AG04449 (cell line): ENCODE data around the gene IFT74.

Experiments used
- CTCF ChIA-PET: fragments of 350-600 bp; formaldehyde crosslinking; extraction: SDS; loops from one replicate; lab custom pipeline; 2021; ENCODE audit warnings: antibody characterized with exemption; lab: Yijun Ruan, JAX
- POLR2A ChIA-PET: fragments of 400-600, 350-600 bp; formaldehyde crosslinking; extraction: SDS; loops from one replicate; lab custom pipeline; 2020; ENCODE audit warnings: antibody characterized with exemption, inconsistent platforms; lab: Yijun Ruan, JAX
- DNase-seq: peaks from one replicate; pipeline ENCODE4 v3.0.0-alpha.2; 2010; ENCODE audit warnings: low read depth, low spot score
- H3K4me3 ChIP-seq: 2 replicates; pipeline ENCODE4 v1.5.1; 2011; ENCODE audit warnings: low read depth, mild to moderate bottlenecking, control low read depth, low read length
- CTCF ChIP-seq: IDR thresholded peaks from one replicate; pipeline ENCODE4 v1.5.1; 2011; ENCODE audit warnings: mild to moderate bottlenecking, moderate library complexity, low read length, control low read depth, inconsistent platforms; ENCODE audit not compliant: insufficient read depth; ENCODE audit errors: missing control alignments

Gene IFT74

GRCh38 chr9:26956860-26957233 is 635 bp downstream of the IFT74 start:
- CTCF ChIA-PET: no interaction called here
- TF ChIP-seq CTCF: no peak
- peak overlapping the region; percentile 70 for H3K4me3 ChIP-seq
- POLR2A ChIA-PET: interaction anchor here (1.0 to 2.0 kb wide), 2 partner anchors 9 to 138 kb away, joined by 3 to 11 read pairs; partner anchors contain the start of gene PLAA
- no peak for DNase-seq

- DNase-seq: no peak
- POLR2A ChIA-PET: no interaction called here
- H3K4me3 ChIP-seq: no peak overlapping the region
- TF ChIP-seq CTCF: no peak
- CTCF ChIA-PET: interaction anchor here (1.0 kb wide), 1 partner anchor 230 kb away, joined by 3 read pairs; no protein-coding TSS in a partner anchor
Observed at GRCh38 chr9:26971721-26972120, 15.5 kb downstream of the IFT74 start.

- CTCF ChIA-PET: no interaction called here
- POLR2A ChIA-PET: interaction anchor here (0.7 to 0.9 kb wide), 2 partner anchors 18 to 22 kb away, joined by 3 read pairs; partner anchors contain the start of gene IFT74
Observed at GRCh38 chr9:26973989-26974388, 17.8 kb downstream of the IFT74 start.

GRCh38 chr9:26974927-26975326 is 18.7 kb downstream of the IFT74 start:
- CTCF ChIA-PET: interaction anchor here (0.9 to 1.8 kb wide), 8 partner anchors 10 to 252 kb away, joined by 3 to 6 read pairs (median 4); partner anchors contain the start of gene CAAP1

More at GRCh38 chr9:26973989-26974388, 17.8 kb downstream of the IFT74 start:
- no peak overlapping the region for H3K4me3 ChIP-seq
- TF ChIP-seq CTCF: no peak
- DNase-seq: no peak

GRCh38 chr9:26975728-26976707 is 19.8 kb downstream of the IFT74 start:
- no peak for DNase-seq
- ChIA-PET CTCF (interaction anchor here (0.9 to 1.8 kb wide), 9 partner anchors 9 to 253 kb away, joined by 3 to 6 read pairs (median 4); partner anchors contain the start of gene CAAP1), POLR2A (no interaction called here)
- peak; percentile 36 for TF ChIP-seq CTCF
- no peak overlapping the region for H3K4me3 ChIP-seq

More at GRCh38 chr9:26974927-26975326, 18.7 kb downstream of the IFT74 start:
- H3K4me3 ChIP-seq: no peak overlapping the region
- POLR2A ChIA-PET: no interaction called here
- DNase-seq: no peak
- TF ChIP-seq CTCF: no peak

GRCh38 chr9:26983340-26983739 is 27.1 kb downstream of the IFT74 start:
- no peak for TF ChIP-seq CTCF
- ChIA-PET POLR2A (no interaction called here), CTCF (no interaction called here)
- H3K4me3 ChIP-seq: no peak overlapping the region
- DNase-seq: no peak
